NCI-H1417 treated with DMSO at 0.1 percent for 48 hours (cell line): ENCODE data around the gene YTHDC2.
A peak's percentile ranks its signal among the peaks of the same experiment; 100 is the strongest.

Experiments used
- DNase-seq: peaks from one replicate; lab custom pipeline; 2025; lab: John Stamatoyannopoulos, UW

YTHDC2 gene

GRCh38 chr5:113513384-113514288, at the start of gene YTHDC2:
TSS of gene YTHDC2 (plus strand) at chr5:113513694. CDS start at chr5:113513896, 202 bp downstream.
- DNase-seq = peak; percentile 59

GRCh38 chr5:113474100-113474728, 39.3 kb upstream of the YTHDC2 start:
- no peak for DNase-seq

GRCh38 chr5:113478691-113479090, 34.8 kb upstream of the YTHDC2 start:
- DNase-seq = no peak

GRCh38 chr5:113480243-113480642, 33.3 kb upstream of the YTHDC2 start:
- DNase-seq = no peak

GRCh38 chr5:113487416-113487780, 26.1 kb upstream of the YTHDC2 start:
- DNase-seq = no peak

- DNase-seq = no peak
Measured at GRCh38 chr5:113487781-113488644, 25.5 kb upstream of the YTHDC2 start, which contains the start of gene MCC. TSS of gene MCC (minus strand) at chr5:113488453.

GRCh38 chr5:113488645-113489184, 24.8 kb upstream of the YTHDC2 start:
- DNase-seq = no peak

- no peak for DNase-seq
Measured at GRCh38 chr5:113489299-113489698, 24.2 kb upstream of the YTHDC2 start.

GRCh38 chr5:113490317-113490716, 23.2 kb upstream of the YTHDC2 start:
- DNase-seq = no peak

GRCh38 chr5:113491022-113491421, 22.5 kb upstream of the YTHDC2 start:
- DNase-seq = no peak

GRCh38 chr5:113493446-113493845, 20.0 kb upstream of the YTHDC2 start:
- DNase-seq = no peak

- no peak for DNase-seq
Measured at GRCh38 chr5:113495422-113495841, 18.1 kb upstream of the YTHDC2 start.

GRCh38 chr5:113502073-113502472, 11.4 kb upstream of the YTHDC2 start:
- DNase-seq = no peak

- DNase-seq = no peak
Measured at GRCh38 chr5:113503146-113503545, 10.3 kb upstream of the YTHDC2 start.

- no peak for DNase-seq
Measured at GRCh38 chr5:113505181-113505580, 8.3 kb upstream of the YTHDC2 start.

- no peak for DNase-seq
Measured at GRCh38 chr5:113507601-113508000, 5.9 kb upstream of the YTHDC2 start.

GRCh38 chr5:113508756-113509155, 4.7 kb upstream of the YTHDC2 start:
- DNase-seq = no peak

- no peak for DNase-seq
Measured at GRCh38 chr5:113510836-113511451, 2.5 kb upstream of the YTHDC2 start.

GRCh38 chr5:113512341-113512740, 1.2 kb upstream of the YTHDC2 start:
- DNase-seq = no peak

- no peak for DNase-seq
Measured at GRCh38 chr5:113514289-113514635, 768 bp downstream of the YTHDC2 start.

- DNase-seq = no peak
Measured at GRCh38 chr5:113518884-113519283, 5.4 kb downstream of the YTHDC2 start.

- DNase-seq = no peak
Measured at GRCh38 chr5:113519412-113519811, 5.9 kb downstream of the YTHDC2 start.
